Epithelial cell of proximal tubule (primary cell): ENCODE measurements around the gene TMCO1. TPM values are rescaled to one million over a fixed set of nuclear protein-coding genes. Genes with fewer than 3 reads are reported as not detected.
"Not testable (repeated sequence)": the region's sequence is repeated elsewhere in the genome, so short reads cannot be mapped to it uniquely, and the experiment has no call there.

Source experiments
- DNase-seq: peaks from one replicate; pipeline ENCODE4 v3.0.0-alpha.2; 2011; ENCODE audit warnings: low read depth
- H3K4me3 ChIP-seq: 2 replicates; pipeline ENCODE4 v1.5.1; 2011; ENCODE audit warnings: low read depth, mild to moderate bottlenecking, low read length
- CTCF ChIP-seq: conservative IDR thresholded peaks from 2 replicates; pipeline ENCODE4 v1.5.1; 2012; ENCODE audit warnings: low read depth, mild to moderate bottlenecking, low read length
- total RNA-seq: library from RNA; depleted of rRNA; stranded (reverse); fragments of >200 nt; gene quantifications from 2 replicates; pipeline ENCODE4 v1.2.3, GENCODE V29; 2015

TMCO1 gene
- total RNA-seq, 1 donor from 2014 or later, result 84.9 TPM

GRCh38 chr1:165763442-165763841 is 5.2 kb downstream of the TMCO1 start:
- DNase-seq, result no peak
- no peak for TF ChIP-seq CTCF
- no peak overlapping the region for H3K4me3 ChIP-seq

- H3K4me3 ChIP-seq, result no peak overlapping the region
- DNase-seq, result no peak
- TF ChIP-seq CTCF, result no peak
Measured at GRCh38 chr1:165762725-165763124, 5.9 kb downstream of the TMCO1 start.

- DNase-seq, result no peak
- no peak overlapping the region for H3K4me3 ChIP-seq
- no peak for TF ChIP-seq CTCF
Measured at GRCh38 chr1:165759095-165759494, 9.6 kb downstream of the TMCO1 start.

- H3K4me3 ChIP-seq, result no peak overlapping the region
- TF ChIP-seq CTCF, result no peak
- DNase-seq, result no peak
Measured at GRCh38 chr1:165755393-165756010, 13.2 kb downstream of the TMCO1 start.

GRCh38 chr1:165753934-165754333 is 14.7 kb downstream of the TMCO1 start:
- no peak for TF ChIP-seq CTCF
- H3K4me3 ChIP-seq, result no peak overlapping the region
- DNase-seq, result no peak

GRCh38 chr1:165748550-165748949 is 20.1 kb downstream of the TMCO1 start:
- DNase-seq, result no peak
- no peak for TF ChIP-seq CTCF
- H3K4me3 ChIP-seq, result no peak overlapping the region

- TF ChIP-seq CTCF, result no peak
- H3K4me3 ChIP-seq, result no peak overlapping the region
- no peak for DNase-seq
Measured at GRCh38 chr1:165747632-165748447, 20.8 kb downstream of the TMCO1 start.

GRCh38 chr1:165744913-165745312 is 23.8 kb downstream of the TMCO1 start:
- not testable (repeated sequence) for DNase-seq, H3K4me3 ChIP-seq
